Activated T-helper 2 cell treated with anti-CD3 and anti-CD28 coated beads, Interferon-gamma antibody, Interleukin-2, Interleukin-4, amounts not matched to agents 10 μg/mL and 5 μg/mL and 100 μg/mL, durations not matched to agents 14 hours and 24 hours and 36 hours (primary cell): ENCODE data around the gene SPINK13. TPM values are rescaled to one million over a fixed set of nuclear protein-coding genes. Genes with fewer than 3 reads are reported as not detected.

ENCODE experiments used
- DNase-seq: peaks from one replicate; pipeline ENCODE4 v3.0.0; 2021; ENCODE audit warnings: low spot score
- H3K27ac Mint-ChIP-seq: one replicate; pipeline ENCODE4 v1.8.0; 2021; ENCODE audit warnings: mixed read lengths
- H3K27me3 Mint-ChIP-seq: one replicate; pipeline ENCODE4 v1.8.0; 2021; ENCODE audit warnings: low read depth, mixed read lengths
- H3K36me3 Mint-ChIP-seq: one replicate; pipeline ENCODE4 v1.8.0; 2021; ENCODE audit warnings: low read depth, mixed read lengths
- H3K4me1 Mint-ChIP-seq: one replicate; pipeline ENCODE4 v1.8.0; 2021; ENCODE audit warnings: low read depth, mixed read lengths
- H3K4me3 Mint-ChIP-seq: one replicate; pipeline ENCODE4 v1.8.0; 2021; ENCODE audit warnings: low read depth, mild to moderate bottlenecking, moderate library complexity, mixed read lengths
- H3K9me3 Mint-ChIP-seq: one replicate; pipeline ENCODE4 v1.8.0; 2021; ENCODE audit warnings: mixed read lengths
- intact Hi-C: fragments of 100-400 bp; cut with micrococcal nuclease; formaldehyde crosslinking; loops from one replicate; pipeline ENCODE4 v1.15.1; 2023
- total RNA-seq: library from RNA; stranded (reverse); gene quantifications from 2 replicates; pipeline ENCODE4 v1.2.3, GENCODE V29; 2022

SPINK13 gene, protein sequence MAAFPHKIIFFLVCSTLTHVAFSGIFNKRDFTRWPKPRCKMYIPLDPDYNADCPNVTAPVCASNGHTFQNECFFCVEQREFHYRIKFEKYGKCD
- total RNA-seq, result not detected in 2 replicates

DNA sequence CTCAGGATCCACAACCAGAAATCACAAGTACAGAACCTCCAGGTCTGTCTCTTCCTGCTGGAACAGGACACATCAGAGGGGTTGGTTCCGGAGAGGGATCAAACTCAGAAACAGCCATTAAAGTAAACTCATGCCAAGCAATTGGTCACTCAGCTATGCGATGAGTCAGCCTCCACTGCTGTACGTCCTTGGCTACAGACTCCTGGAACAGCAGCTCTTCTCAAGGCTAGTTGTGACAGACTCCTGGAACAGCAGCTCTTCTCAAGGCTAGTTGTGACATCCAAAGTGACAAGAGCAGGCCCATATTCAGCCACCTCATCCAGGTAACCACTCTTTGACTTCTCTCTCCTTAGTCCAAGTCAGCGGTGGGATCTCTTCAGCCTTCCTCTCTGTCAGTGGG is at the start of gene SPINK13:
SPINK13 (plus strand) TSS at position 229 of the 400 bp plus-strand sequence. CDS start 1,279 bp downstream, outside the sequence.
- Mint-ChIP-seq H3K36me3 (no peaks in the 10 kb centered on the region), H3K9me3 (no peaks in the 10 kb centered on the region)
- DNase-seq, result no peak

DNA sequence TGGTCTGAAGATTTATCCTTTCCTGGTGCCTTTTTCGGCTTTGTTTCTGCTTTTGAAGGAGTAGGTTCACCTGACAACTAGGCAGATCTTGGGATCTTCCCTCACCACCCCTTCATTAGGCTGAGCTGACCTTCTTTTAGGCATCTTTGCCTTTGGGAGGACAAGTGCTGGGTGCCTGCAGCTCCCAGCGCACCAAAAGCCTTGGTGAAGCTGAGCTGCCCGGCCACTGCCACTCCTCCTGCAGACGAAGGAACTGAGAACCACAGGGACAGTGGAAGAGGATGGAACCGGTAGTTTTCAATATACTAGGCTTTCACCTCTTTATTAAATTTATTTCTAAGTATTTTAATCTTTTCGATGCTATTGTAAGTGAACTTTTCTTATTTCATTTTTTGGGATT is 47.1 kb upstream of the SPINK13 start:
- no peak overlapping the region for H3K27ac Mint-ChIP-seq
- no peaks in the 10 kb centered on the region for H3K27me3 Mint-ChIP-seq
- no peak overlapping the region for H3K4me3 Mint-ChIP-seq
- intact Hi-C loops, result no loop called here
- no peaks in the 10 kb centered on the region for H3K4me1 Mint-ChIP-seq
- no peaks in the 10 kb centered on the region for H3K9me3 Mint-ChIP-seq
- no peaks in the 10 kb centered on the region for H3K36me3 Mint-ChIP-seq
- DNase-seq, result no peak

More for the DNA sequence above, at the start of gene SPINK13:
- Mint-ChIP-seq H3K4me3 (no peak within 1 kb of the TSS), H3K27me3 (no peaks in the 10 kb centered on the region), H3K4me1 (no peaks in the 10 kb centered on the region), H3K27ac (no peak within 1 kb of the TSS)
- intact Hi-C loops, result no loop called here

DNA sequence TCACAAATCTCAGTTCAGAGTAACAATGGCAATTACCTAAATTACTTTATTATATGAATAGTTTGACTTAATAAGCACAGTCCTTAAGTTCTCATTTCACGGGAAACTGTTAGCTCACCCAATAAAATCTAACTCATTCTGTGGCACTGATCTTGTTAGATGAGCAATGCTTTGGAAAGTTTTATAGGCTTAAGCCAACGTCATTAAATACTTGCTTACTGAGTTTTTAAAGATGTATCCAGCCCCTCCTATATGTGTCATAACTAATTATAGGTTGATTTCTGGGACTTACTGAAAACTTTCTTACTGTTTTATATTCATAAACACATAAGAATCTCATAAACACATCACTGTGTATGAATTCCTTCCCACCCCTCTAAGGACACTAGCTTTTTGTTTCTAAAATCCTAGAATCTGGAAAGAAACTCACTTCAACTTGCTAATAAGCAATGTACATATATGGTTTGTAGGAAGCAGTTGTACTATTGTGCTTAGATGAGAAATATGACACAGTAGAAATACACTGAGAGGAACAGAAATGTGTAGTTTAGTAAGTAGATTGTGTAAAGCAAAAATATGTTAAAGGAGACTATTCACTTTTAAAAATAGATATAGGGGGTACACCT is 44.4 kb upstream of the SPINK13 start:
- no peaks in the 10 kb centered on the region for H3K27me3 Mint-ChIP-seq
- no peaks in the 10 kb centered on the region for H3K9me3 Mint-ChIP-seq
- no peak overlapping the region for H3K27ac Mint-ChIP-seq
- H3K4me1 Mint-ChIP-seq, result no peaks in the 10 kb centered on the region
- no peak overlapping the region for H3K4me3 Mint-ChIP-seq
- DNase-seq, result no peak
- intact Hi-C loops, result no loop called here
- no peaks in the 10 kb centered on the region for H3K36me3 Mint-ChIP-seq

DNA sequence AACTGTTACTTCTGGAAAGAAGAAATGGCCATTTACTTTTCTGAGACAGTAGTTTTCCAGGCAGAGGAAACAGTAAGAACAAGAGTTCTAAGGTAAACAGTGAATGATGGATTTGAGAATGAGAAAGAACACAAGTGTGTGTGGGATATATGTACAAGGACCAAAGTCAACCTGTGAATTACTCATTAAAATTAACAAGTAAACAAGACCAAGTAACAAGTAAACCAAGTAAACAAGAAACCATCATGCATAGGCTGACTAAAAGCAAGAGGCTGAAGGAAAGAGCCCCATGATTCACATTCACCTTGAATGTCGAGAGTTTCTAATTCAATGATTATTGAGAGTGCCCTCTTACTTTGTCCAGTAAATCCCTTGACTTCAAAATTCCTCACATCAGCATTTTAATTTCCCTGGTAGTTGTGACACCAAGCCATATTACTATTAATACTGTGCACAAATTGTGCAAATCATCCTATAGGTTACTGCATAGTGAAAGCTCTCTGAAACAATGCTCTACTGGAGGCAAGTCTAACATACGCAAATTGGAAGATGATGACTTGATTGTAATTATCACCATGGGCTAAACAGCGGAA is 40.1 kb upstream of the SPINK13 start:
- DNase-seq, result no peak
- Mint-ChIP-seq H3K4me1 (no peaks in the 10 kb centered on the region), H3K27me3 (no peaks in the 10 kb centered on the region), H3K36me3 (no peaks in the 10 kb centered on the region), H3K4me3 (no peak overlapping the region), H3K9me3 (no peaks in the 10 kb centered on the region), H3K27ac (no peak overlapping the region)
- intact Hi-C loops, result no loop called here

DNA sequence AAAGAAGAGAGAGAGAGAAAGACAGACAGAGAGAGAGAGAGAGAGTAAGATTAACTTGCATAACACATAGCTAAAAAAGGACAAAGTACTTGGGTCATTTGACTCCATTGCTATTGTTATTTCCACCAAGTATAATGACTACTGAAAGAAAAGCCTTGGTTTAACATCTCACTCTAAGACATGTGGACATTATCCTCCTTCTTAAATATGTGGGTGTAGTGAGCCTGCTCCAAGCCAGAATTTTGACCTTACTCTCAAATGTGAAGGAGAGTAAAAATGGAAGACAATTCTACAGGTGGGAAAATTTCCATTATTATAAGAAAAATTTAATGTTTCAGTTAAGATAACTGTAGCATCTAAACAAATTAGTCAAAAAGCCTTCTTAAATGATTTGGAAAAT is 38.8 kb upstream of the SPINK13 start:
- Mint-ChIP-seq H3K36me3 (no peaks in the 10 kb centered on the region), H3K27ac (no peak overlapping the region)

DNA sequence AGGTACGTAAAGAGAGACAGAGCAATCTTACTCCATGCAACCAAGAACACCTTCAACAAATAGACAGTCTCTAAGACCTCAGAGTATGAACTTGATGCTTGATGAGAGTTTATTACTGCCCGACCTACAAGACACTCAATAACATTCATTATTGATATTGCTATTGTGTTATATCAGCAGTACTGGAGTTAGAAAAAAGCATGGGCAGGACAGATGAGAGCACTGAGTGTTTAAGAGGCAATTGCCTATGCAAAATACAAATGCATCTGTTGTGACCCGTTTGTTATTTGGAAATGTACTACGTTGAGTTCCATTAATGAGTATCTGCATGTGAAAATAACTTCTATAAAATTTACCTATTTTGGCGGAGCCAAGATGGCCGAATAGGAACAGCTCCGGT is 38.4 kb upstream of the SPINK13 start:
- intact Hi-C loops, result no loop called here
- Mint-ChIP-seq H3K27ac (no peak overlapping the region), H3K4me3 (no peak overlapping the region), H3K27me3 (no peaks in the 10 kb centered on the region), H3K9me3 (no peaks in the 10 kb centered on the region), H3K36me3 (no peaks in the 10 kb centered on the region), H3K4me1 (no peaks in the 10 kb centered on the region)
- DNase-seq, result no peak

More for the DNA sequence above, 38.8 kb upstream of the SPINK13 start:
- no peaks in the 10 kb centered on the region for H3K27me3 Mint-ChIP-seq
- no peak for DNase-seq
- no peaks in the 10 kb centered on the region for H3K4me1 Mint-ChIP-seq
- intact Hi-C loops, result no loop called here
- H3K4me3 Mint-ChIP-seq, result no peak overlapping the region
- H3K9me3 Mint-ChIP-seq, result no peaks in the 10 kb centered on the region

DNA sequence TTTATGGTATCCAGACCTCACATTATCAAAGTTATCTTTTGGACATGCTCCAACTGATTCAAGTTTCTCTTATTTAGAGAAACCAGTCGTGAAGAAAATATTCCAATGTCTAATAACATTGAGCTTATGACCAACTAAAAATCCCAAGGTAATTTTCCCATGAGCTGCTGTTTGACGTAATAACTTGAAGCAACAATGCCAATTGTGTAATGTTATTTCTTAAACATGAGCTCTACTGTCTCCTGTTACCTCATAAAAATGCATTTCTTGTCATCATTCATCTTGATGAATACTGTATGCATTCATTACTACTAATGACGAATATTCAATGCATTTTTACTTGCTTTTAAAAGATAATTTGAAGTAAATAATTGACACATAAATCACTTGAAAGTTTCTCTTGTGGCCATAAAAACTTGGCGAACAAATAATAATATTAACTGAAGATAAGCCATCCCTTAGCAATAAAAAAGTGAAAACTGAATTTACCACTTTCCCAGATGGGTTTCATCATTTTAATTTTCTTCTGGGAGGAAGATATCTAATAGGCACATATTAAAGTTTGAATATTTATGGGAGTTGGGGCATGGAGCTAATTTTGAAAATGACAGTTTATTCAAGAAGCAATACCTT is 30.7 kb upstream of the SPINK13 start:
- no peaks in the 10 kb centered on the region for H3K36me3 Mint-ChIP-seq
- H3K27ac Mint-ChIP-seq, result no peak overlapping the region
- no peak overlapping the region for H3K4me3 Mint-ChIP-seq
- H3K9me3 Mint-ChIP-seq, result no peaks in the 10 kb centered on the region
- H3K27me3 Mint-ChIP-seq, result no peaks in the 10 kb centered on the region
- no peak for DNase-seq
- no peaks in the 10 kb centered on the region for H3K4me1 Mint-ChIP-seq
- intact Hi-C loops, result no loop called here

DNA sequence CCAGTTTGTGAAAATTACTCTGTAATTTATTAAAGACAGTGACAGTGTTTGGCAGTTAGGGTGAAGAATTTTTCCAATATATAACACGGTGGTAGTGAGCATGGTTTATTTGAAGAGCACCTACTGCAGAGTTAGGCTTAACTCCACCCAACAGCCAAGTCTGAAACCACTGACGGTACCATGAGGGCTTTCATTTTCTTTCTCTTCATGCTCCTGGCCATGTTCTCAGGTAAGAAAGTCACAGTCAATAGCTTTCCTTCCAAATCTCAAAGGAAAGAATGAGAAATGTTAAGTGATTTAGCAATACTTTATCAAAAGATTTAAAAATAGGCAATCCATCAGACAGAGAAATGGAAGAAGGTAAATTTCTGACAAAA is 30.2 kb upstream of the SPINK13 start, which contains the start of gene MARCOL:
MARCOL (plus strand) TSS at position 108 of the 377 bp plus-strand sequence; CDS start at position 181, 73 bp downstream.
- H3K4me3 Mint-ChIP-seq, result no peak within 1 kb of the TSS
- no peak within 1 kb of the TSS for H3K27ac Mint-ChIP-seq
- no peaks in the 10 kb centered on the region for H3K36me3 Mint-ChIP-seq
- H3K4me1 Mint-ChIP-seq, result no peaks in the 10 kb centered on the region
- intact Hi-C loops, result no loop called here
- H3K27me3 Mint-ChIP-seq, result no peaks in the 10 kb centered on the region
- no peaks in the 10 kb centered on the region for H3K9me3 Mint-ChIP-seq
- DNase-seq, result no peak

DNA sequence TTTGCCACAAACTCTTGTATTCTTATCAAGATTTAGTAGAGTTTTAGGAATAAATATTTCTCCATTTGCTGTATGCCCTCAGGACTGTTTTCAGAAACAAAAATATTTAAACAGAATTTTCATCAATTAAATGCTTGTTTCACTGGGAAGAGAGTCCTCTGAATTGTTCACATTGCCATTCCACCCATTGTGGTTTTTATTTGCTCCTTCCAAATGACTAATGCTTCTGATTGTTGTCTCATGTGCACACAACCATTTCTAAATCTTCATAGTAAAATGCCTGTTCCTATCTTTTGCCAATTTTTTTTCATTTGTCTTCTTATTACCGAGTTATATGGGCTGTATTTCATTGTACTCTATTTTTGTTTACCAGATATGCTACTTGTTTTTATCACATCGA is 19.7 kb upstream of the SPINK13 start:
- Mint-ChIP-seq H3K36me3 (no peaks in the 10 kb centered on the region), H3K4me3 (no peak overlapping the region), H3K27ac (no peak overlapping the region), H3K27me3 (no peaks in the 10 kb centered on the region), H3K9me3 (no peaks in the 10 kb centered on the region), H3K4me1 (no peaks in the 10 kb centered on the region)
- no peak for DNase-seq
- intact Hi-C loops, result no loop called here

DNA sequence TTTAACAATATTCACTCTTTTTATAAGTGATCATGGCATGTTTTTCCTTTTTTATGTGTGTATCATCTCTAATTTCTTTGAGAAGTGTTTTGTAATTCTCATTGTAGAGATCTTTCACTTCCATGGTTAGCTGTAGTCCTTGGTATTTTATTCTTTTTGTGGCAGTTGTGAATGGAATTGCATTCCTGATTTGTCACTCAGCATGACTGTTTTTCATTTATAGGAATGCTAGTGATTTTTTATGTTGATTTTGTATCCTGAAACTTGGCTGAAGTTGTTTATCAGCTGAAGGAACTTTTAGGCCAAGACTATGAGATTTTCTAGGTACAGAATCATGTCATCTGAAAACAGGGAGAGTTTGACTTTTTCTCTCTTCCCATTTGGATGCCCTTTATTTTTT is 13.1 kb upstream of the SPINK13 start:
- Mint-ChIP-seq H3K27me3 (no peaks in the 10 kb centered on the region), H3K9me3 (peaks cover 22% of the 10 kb centered on the region), H3K36me3 (no peaks in the 10 kb centered on the region), H3K27ac (no peak overlapping the region), H3K4me1 (no peaks in the 10 kb centered on the region), H3K4me3 (no peak overlapping the region)
- intact Hi-C loops, result no loop called here
- DNase-seq, result no peak

DNA sequence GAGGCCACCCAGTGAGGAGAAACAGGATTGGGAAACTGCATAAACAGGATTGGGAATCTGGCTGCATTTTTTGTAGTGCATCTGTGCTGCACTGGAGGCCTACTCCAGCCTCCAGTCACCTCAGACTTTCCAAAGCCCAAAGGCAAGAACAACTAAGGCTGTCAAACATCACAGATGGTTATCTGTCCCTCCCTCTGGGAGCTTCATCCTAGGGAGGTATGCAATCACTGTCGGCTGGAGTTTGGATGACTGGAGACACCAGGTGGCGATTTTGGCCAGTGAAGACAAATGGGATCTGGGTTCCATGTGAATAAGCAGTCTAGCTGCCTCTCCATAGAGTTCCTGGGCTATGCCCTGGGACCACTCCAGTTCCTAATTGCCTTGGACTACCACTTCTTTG is 9.3 kb upstream of the SPINK13 start:
- Mint-ChIP-seq H3K4me3 (no peak overlapping the region), H3K27ac (no peak overlapping the region), H3K36me3 (no peaks in the 10 kb centered on the region), H3K4me1 (no peaks in the 10 kb centered on the region), H3K27me3 (no peaks in the 10 kb centered on the region), H3K9me3 (peaks cover 22% of the 10 kb centered on the region)
- intact Hi-C loops, result no loop called here
- no peak for DNase-seq

DNA sequence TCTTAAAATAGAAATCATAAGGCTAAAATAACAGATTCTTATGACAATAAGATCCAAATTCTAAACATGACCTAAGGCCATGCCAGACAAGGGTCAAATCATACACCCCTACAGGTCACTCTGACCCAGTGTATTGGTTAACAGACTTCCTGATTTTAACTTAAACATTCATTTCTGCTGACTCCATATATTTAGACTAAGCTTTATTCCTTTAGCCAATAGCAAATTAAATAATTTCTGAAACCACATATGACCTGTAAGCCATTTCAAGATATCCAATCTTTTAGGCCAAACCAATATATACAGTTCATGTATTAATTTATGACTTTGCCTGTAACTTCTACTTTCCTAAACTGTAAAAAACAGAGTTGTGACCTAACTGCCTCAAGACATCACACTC is 7.4 kb upstream of the SPINK13 start:
- DNase-seq, result no peak
- H3K4me1 Mint-ChIP-seq, result no peaks in the 10 kb centered on the region
- H3K4me3 Mint-ChIP-seq, result no peak overlapping the region
- no peaks in the 10 kb centered on the region for H3K27me3 Mint-ChIP-seq
- no peaks in the 10 kb centered on the region for H3K36me3 Mint-ChIP-seq
- no peak overlapping the region for H3K27ac Mint-ChIP-seq
- intact Hi-C loops, result no loop called here
- H3K9me3 Mint-ChIP-seq, result peaks cover 21% of the 10 kb centered on the region

DNA sequence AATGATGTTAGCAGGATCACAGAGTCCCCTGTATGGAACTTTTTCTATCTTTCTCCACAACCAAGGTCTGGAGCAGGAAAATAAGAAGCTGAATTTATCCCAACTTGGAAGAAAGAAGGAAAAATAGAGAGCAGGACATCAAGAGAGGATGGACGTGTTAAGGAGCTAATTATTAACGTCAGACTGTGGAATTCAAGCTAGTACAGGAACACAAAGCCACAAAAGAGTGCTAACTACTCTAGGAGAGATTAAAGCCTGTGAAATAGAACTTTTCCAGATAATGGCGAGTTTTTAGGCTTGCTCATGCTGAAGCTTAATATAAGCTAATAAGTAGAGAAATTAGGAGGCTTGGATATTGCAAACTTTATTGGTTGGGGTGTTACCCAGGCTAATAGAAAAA is 632 bp upstream of the SPINK13 start:
- no peaks in the 10 kb centered on the region for H3K36me3 Mint-ChIP-seq
- H3K27ac Mint-ChIP-seq, result no peak overlapping the region
- DNase-seq, result no peak
- no peaks in the 10 kb centered on the region for H3K27me3 Mint-ChIP-seq
- no peaks in the 10 kb centered on the region for H3K4me1 Mint-ChIP-seq
- no peak overlapping the region for H3K4me3 Mint-ChIP-seq
- intact Hi-C loops, result no loop called here
- no peaks in the 10 kb centered on the region for H3K9me3 Mint-ChIP-seq
